ENCODE data around the gene R3HDM2.

The R3HDM2 gene

GRCh38 chr12:57213058-57213715 is 217.7 kb downstream of the R3HDM2 start:
- DNase-seq, result peak; percentile 59

GRCh38 chr12:57212701-57213057 is 218.2 kb downstream of the R3HDM2 start:
- no peak for DNase-seq

GRCh38 chr12:57211791-57212700 is 218.8 kb downstream of the R3HDM2 start:
- DNase-seq, result no peak

GRCh38 chr12:57210926-57211692 is 219.7 kb downstream of the R3HDM2 start:
- no peak for DNase-seq

GRCh38 chr12:57210461-57210860 is 220.4 kb downstream of the R3HDM2 start:
- no peak for DNase-seq

GRCh38 chr12:57209916-57210315 is 220.9 kb downstream of the R3HDM2 start:
- no peak for DNase-seq

- no peak for DNase-seq
These were observed 222.1 kb downstream of the R3HDM2 start for GRCh38 chr12:57208631-57209282.

- DNase-seq, result no peak
These were observed 222.9 kb downstream of the R3HDM2 start for GRCh38 chr12:57207731-57208630.

GRCh38 chr12:57205931-57206330 is 224.9 kb downstream of the R3HDM2 start:
- no peak for DNase-seq

- DNase-seq, result no peak
These were observed 225.7 kb downstream of the R3HDM2 start for GRCh38 chr12:57205186-57205585.

- DNase-seq, result no peak
These were observed 226.4 kb downstream of the R3HDM2 start for GRCh38 chr12:57204454-57204853.

- DNase-seq, result no peak
These were observed 227.1 kb downstream of the R3HDM2 start for GRCh38 chr12:57203791-57204190.
